GM21717 (cell line): ENCODE measurements around the gene CYP4F11.
"Not testable (repeated sequence)": the region's sequence is repeated elsewhere in the genome, so short reads cannot be mapped to it uniquely, and the experiment has no call there.

Source experiments
- ATAC-seq: cut with Tn5 transposase; IDR thresholded peaks from one replicate; pipeline ENCODE4 v1.9.1; 2021; ENCODE audit warnings: mild to moderate bottlenecking, moderate library complexity; ENCODE audit not compliant: unreplicated experiment

Gene CYP4F11

DNA sequence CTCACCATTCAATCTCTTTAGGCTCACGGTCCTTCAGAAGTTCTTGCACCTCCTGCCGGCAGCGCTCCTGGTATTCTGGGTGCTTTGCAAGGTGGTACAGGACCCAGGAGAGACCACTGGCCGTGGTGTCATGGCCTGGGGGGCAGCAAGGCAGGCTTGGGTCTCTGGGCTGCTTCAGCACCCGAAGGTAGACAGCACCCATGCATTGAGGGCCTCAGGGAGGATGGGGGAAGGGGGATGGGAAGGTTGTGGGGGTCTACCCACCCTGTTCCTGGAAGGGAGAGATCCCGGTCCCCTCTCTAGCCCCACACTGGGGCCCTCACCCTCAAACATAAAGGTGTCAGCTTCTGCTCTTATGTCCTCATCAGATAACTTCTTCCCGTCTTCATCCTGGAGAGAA lies 48.4 kb downstream of the CYP4F11 start:
- no peak for ATAC-seq

DNA sequence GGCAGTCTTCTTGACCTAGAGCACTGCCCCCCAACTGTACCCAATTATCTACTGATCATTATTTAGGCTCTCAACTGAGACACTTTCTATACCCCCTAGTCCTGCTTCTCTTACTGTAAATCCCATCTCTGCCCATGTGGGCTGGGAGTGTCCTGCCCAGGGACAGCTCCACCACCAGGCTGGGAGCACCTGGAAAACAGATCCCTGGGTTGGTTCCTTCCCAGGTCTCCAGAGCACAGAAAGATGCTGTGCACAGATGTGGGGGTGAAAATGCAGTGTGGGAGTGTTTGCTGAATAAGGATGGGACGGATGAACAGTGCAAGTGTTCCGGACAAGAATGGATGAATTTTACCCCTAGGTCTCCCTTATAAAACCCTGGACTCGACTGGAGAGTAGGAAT lies 49.2 kb downstream of the CYP4F11 start:
- no peak for ATAC-seq

DNA sequence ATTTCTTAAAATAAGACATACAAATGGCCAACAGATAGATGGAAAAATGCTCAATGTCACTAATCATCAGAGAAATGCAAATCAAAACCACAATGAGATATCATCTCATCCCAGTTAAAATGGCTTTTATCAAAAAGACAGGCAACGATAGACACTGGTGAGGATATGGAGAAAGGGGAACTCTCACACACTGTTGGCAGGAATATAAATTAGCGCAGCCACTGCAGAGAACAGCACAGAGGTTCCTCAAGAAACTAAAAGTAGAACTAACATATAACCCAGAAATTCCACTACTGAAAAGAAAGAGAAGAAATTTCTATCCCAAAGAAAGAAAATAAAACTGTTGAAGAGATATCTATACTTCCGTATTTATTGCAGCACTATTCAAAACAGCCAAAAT lies 51.0 kb downstream of the CYP4F11 start:
- not testable (repeated sequence) for ATAC-seq

DNA sequence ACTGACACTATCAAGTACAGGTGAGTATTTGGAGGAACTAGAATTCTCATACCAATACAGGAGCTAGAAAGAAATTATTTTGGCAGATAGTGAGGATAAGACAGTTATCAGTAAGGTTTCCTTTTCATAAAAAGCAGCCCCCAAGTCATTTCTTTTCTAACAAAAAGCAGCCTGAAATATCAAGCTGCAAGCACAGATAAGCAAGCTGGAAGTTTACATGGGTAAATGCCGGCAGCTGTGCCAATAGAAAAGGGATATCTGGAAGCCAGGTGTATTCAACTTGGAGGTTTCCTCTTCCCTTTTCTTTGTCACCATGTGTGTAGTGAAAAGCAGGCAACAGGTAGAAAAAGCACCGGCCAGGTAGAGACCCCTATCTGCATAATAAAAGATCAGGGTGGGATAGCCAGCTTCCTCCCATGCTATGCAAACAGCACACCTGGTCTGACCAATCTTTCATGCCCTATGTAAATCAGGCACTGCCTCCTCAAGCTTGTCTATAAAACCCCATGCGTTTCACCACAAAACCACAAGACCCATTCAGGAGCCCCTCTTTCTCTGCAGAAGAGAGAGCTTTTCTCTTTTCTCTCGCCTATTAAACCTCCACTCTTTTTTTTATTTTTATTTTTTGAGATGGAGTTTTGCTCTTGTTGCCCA lies 59.4 kb downstream of the CYP4F11 start:
- no peak for ATAC-seq

DNA sequence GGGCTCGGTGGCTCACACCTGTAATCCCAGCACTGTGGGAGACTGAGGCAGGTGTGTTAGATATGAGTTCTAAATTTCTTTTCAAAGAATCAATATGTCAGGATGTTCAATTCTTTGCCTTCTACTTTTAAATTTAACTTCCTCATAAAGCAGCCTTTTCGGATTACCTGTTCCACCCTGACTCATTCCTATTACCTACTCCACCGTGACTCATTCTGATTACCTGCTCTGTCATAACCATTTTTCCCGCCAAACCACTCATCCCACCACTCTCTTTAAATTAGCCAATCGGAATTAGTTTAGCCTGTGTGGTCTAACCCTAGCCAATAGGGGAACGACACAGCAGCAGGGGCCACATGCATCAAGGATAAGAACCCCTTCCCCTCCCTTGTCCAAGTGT lies 60.6 kb downstream of the CYP4F11 start:
- not testable (repeated sequence) for ATAC-seq

DNA sequence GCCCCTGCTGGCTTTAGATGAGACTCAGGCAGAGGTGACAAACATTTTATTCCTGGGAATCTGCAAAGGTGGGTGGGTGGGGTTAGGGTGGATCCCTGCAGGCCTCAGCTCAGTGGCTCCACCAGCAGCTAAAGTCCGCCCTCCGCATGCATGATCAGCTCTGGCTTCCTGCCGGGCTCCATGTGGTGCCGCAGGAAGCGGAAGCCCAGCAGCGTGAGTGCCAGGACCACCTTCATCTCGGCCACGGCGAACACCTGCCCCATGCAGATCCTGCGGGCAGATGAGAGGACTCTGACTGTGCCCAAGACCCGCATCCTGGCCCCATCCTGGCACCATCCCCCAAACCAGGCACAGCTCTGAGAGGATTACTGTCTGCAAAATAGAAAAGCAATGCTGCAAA lies 62.8 kb downstream of the CYP4F11 start:
- no peak for ATAC-seq

DNA sequence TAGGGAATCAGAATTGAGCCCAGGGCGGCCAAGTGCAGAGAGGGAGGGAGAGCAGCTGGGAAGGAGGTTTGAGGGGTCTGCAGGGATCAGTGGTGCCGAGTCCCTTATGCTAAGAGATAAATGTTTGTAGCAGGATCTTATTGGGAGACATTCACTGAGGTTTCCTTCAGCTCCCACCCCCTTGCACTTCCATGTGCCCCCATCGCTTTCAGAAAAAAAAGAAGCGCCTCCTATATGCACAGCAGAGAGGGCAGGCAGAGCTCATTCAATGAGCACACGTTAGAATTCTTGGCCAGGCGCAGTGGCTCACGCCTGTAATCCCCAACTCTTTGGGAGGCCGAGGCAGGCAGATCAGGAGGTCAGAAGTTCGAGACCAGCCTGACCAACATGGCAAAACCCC lies 64.5 kb downstream of the CYP4F11 start:
- ATAC-seq = no peak

DNA sequence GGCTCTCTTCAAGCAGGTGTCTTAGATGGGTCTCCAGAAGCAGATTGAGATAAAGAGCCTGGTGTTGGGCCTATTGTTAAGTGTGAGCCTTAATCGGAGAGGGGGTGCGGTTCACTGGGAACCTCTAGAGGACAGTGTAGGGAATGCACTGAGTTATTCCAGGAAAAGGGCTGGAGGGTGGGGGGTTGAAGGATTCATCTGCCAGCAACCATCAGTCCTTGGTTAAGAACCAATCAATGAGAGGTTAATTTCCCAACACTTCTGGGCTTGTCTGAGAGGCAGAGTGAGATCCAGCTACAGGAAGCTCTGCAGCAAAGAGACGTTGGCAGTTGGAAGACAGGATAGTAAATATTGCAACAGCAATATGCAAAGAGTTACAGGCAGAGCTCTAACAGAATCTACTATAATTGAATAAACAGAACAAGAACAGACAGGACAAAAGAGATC lies 65.2 kb downstream of the CYP4F11 start:
- no peak for ATAC-seq

DNA sequence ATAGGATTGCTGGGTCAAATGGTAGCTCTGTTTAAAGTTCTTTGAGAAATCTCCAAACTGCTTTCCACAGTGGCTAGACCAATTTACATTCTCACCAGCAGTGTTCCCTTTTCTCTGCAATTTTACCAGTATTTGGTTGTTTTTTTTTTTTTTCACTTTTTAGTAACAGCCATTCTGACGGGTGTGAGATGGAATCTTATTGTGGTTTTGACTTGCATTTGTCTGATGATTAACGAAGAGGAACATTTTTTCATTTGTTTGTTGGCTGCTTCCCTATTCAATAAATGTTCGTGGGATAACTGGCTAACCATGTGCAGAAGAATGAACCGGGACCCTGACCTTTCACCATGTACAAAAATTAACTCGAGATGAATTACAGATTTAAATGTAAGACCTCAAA lies 67.7 kb downstream of the CYP4F11 start:
- no peak for ATAC-seq

DNA sequence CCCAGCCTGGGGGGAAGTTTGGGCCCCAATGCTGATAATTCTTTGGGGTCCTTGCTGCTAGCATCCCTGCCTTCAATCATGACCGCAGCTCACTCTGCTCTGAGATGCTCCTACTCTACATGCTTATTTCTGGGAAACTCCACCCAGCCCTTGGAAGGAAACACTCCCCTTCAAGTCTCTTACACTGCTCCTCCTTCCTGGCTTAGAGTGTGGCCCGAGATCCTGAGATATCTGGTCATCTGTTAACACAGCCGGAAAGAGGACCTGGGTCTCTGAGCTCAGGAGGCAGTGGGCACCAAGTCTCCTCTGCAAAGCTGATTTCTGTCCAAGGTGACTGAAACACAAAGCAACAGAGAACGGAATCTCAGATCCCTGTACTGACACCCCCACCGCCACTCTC lies 69.5 kb downstream of the CYP4F11 start:
- ATAC-seq = no peak

DNA sequence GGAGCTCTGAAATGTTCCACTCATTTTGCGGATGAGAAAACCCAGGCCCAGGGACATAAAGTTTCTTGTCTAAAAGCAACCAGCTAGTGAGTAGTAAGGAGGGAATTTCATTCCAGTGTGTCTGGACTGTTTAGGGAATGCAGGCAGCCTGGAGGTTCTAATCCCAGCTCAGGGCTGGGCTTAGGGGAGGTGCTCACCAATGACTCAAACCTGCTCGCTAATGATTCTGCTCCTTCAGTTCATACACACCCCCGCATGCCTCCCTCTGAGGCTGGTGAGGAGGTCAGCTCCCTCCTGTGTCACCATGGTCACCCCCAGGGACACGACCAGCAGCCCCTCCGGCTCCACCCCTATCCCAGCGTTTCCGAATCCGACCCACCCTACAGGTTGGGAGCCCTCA lies 71.1 kb downstream of the CYP4F11 start:
- no peak for ATAC-seq

DNA sequence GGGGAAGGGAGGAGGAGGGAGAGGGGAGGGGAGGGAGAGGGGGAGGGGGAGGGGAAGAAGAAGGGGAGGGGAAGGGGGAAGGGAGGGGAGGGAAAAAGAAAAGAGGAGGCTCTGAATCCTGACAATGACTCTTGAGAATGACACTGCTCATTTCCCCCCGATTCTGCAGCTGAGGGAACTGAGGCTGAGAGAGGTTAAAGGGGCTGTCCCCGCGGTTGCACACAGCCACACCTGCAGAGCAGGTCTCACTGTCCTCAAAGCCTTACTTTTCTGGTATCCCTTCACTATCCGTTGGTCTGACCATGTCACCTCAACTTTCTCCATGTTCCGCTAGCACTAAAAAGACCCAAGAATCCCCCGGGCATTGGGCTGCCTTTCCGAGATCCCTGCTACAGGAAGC lies 71.9 kb downstream of the CYP4F11 start:
- no peak for ATAC-seq
